ENCODE results near the gene CDK5.

CDK5 gene

DNA sequence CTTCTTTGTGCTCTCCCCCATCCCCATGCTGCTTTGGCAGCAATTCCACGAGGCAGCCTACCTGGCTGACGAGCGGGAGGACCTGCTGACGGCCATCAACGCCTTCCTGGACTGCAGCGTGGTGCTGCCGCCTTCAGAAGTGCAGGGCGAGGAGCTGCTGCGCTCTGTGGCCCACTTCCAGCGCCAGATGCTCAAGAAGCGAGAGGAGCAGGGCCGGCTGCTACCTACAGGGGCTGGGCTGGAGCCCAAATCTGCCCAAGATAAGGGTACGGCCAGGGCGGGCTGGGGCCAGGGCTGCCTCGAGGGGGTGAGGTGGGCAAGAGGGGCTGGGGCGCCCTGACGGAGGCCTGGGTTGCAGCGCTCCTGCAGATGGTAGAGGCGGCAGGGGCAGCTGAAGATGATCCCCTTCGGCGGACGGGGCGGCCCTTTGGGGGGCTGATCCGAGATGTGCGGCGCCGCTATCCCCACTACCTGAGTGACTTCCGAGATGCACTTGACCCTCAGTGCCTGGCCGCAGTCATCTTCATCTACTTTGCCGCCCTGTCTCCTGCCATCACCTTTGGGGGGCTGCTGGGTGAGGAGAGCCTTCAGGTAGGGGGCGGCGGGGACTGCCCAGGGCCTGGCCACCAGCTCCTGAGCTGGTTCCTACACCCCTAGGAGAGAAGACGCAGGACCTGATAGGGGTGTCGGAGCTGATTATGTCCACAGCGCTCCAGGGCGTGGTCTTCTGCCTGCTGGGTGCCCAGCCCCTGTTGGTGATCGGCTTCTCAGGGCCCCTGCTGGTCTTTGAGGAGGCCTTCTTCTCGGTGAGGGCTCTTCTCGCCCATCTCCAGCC lies 13.6 kb upstream of the CDK5 start:
- DNase-seq, result no peak

- no peak for DNase-seq
Observed at GRCh38 chr7:151070574-151070960, 12.9 kb upstream of the CDK5 start.

DNA sequence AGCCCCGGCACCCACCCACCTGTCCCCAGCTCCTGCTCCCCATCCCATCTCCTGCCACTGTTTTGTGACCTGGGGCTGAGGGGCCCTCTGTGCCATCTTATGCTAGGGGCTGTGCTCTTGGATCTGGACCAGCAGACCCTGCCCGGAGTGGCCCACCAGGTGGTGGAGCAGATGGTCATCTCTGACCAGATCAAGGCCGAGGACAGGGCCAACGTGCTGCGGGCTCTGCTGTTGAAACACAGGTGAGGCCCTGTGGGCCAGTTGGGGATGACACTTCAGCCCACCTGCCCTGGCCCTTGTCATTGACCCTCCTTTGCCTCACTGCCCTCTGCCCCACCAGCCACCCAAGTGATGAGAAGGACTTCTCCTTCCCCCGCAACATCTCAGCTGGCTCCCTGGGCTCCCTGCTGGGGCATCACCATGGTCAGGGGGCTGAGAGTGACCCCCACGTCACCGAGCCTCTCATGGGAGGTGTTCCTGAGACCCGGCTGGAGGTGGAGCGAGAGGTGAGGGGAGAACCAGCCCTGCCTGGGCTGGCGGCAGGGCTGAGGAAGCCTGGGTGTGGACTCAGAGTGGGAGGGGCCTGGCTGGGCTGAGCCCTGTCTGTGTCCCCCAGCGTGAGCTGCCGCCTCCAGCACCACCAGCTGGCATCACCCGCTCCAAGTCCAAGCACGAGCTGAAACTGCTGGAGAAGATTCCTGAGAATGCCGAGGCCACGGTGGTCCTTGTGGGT lies 12.3 kb upstream of the CDK5 start:
- no peak for DNase-seq

DNA sequence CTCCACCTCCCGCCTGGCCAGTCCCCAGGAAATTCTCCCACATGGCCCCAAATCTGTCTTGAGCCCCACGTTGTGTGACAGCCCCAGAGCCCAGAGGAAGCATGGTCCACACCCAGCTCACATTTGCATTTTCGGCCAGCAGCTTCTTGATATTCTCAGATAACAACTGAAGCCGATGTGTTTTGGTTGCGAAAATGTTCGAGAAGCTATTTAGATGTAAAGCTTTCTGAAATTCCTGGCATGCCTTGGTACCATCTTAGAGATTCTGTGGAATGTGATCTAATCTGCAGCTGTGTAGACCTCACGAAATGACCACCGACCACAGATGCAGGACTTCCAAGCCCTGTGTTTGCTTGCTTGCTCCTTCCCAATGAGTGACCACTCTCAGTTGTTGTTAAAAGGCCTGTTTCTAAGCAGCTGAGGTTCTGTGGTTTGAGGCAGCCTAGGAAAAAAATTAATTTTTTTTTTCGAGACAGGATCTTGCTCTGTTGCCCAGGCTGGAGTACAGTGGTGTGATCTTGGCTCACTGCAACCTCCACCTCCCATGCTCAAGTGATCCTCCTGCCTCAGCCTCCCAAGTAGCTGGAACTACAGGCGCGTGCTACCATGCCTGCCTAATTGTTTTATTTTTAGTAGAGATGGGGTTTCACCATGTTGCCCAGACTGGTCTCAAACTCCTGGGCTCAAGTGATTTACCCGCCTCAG lies 10.5 kb upstream of the CDK5 start:
- DNase-seq, result peak; percentile 47

- DNase-seq, result no peak
Observed at GRCh38 chr7:151066273-151066974, 8.7 kb upstream of the CDK5 start.

- DNase-seq, result no peak
Observed at GRCh38 chr7:151065516-151065915, 7.8 kb upstream of the CDK5 start.

GRCh38 chr7:151064993-151065392 lies 7.3 kb upstream of the CDK5 start:
- no peak for DNase-seq

- DNase-seq, result no peak
Observed at GRCh38 chr7:151064454-151064853, 6.8 kb upstream of the CDK5 start.

GRCh38 chr7:151063212-151063561 lies 5.5 kb upstream of the CDK5 start:
- DNase-seq, result no peak

DNA sequence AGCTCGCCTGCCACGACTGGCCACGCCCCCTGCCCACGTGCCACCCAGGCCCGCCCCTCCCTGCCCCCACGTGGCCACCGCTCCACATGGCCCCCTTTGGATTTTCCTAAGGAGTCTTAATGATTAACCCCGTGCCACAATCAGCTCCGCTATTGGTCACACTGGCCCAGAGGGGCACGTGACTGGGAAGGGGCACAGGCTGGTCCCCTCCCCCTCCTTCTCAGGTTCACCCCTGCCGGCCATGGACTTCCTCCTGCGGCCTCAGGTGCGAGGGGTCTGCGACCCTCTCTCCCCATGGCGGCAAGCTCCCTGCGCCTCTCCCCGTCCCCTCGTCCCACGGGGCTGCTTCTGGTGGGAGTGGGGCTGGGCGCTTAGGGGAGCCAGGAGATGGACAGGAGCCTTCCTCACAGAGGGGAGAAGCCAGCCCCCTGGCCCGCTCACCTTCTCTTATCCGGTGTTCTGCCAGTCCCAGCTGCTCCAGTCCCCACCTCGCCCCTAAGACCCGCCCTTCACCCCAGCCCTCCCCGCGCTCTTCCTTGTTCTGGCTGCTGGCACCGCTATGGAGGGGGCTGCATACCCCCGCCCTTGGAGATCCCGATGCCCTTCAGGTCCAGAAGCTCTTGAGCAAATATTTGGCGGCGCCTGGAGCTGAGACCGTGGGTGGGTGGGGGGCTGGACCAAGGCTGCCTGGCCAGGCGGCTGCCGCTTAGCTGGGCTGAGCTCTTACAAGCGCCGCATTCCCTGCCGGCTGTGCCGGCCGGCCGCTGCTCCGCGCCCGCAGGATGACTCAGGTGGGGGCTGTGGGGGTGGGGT lies 4.9 kb upstream of the CDK5 start:
- DNase-seq, result peak; percentile 61

DNA sequence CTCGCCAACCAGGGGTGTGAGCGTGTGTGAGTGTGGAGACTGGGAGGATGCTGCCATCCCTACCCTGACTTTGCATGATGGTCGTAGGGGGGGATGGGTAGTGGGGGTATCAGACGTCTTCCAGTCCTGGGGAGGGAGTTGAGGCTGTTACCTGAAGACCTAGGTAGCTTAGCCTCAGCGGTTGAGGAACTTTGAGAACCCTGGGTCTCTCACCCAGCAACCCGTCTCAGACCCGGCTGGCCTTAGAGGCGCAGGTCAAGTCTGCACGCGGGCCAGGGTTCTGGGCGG lies 4.4 kb upstream of the CDK5 start:
- DNase-seq, result no peak

DNA sequence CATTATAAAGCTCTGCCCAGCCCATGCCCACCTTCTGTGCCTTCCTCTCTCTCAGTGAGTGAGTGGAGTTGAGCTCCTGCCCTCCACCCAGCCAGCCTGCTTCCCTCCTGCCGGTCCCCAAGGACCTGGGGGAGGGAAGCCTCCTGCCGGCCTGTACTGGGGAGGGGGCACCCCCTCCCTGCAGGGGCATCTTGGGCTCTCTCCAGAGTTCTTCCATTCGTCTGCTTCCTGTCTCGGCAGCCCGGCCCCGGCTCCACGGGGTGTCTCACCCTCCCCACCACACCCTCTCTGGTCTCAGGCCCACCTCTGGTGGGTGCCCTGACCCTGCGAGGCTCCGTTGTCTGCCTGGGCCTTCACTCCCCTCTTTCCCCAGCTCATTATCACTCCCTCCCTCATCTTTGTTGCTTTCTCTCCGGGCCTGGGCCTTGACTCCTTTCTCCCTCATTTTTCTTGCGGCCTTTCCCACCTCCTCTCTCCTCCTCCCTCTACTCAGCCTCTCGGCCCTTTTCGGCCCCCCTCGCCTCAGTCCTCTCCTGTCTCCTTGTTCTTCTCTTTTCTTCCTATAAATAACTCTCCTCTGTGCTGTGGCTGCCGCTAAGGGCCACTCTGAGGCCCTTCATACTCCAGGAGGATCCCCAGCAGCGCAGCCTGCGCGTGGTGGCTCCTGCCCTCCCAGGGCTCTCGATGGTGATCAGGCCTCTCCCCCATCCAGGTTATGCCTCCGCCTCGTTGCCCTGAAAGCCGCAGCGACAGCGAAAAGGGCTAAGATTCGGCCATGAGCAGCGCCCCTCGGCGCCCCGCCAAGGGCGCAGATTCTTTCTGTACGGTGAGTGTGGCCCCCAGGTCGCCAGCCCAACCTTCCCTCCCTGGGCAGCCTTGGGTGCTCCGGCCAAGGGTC lies 3.8 kb upstream of the CDK5 start:
- peak; percentile 35 for DNase-seq

- no peak for DNase-seq
Observed at GRCh38 chr7:151060416-151061212, 2.9 kb upstream of the CDK5 start.

DNA sequence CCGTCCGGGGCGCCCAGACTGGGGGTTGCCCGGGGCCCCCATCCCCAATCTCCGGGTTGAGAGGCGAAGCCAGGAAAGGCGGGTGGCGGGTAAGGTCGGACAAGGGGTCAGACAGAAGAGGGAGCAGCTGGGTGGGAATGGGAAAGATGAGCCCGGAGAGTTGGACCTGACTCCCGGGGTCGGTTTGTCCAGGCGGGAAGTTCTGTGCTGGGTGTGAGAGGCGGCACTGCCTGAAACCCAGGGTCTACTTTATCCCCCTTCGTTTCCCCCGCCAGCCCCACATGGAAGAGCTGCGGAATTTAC lies 2.4 kb upstream of the CDK5 start:
- DNase-seq, result no peak

GRCh38 chr7:151059367-151060112 lies 1.8 kb upstream of the CDK5 start, which contains the start of gene SLC4A2:
Gene SLC4A2, plus strand, starts transcription at chr7:151059589. Its CDS starts 2,399 bp downstream, at chr7:151061988.
- DNase-seq, result peak; percentile 68

DNA sequence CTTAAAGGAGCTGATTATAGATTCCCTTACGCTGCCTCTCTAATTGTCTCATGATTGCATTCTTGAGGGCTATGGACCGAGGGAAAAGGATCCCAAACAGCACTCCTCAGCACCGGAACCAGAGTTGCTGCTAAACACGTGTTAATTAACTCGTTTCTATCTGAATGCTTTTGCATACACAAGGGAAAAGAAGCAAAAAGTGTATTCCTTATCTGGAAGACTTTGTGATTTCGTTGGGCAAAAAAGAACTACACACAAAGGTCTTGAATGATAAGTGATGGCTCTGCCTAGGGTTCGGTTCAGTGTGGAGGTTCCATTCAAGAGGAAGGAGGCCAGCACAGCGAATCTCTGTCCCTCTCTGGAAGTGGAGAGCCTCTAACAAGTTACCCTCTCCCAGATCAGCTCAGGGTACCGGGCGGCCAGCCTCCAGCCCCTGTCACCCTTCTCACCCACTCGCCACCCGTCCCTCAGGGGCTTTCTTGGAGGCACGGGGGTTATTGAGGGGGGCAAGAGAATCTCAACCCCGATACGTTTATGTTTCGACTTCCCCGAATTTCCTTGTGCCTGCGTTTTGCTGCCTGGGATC lies 1.2 kb upstream of the CDK5 start:
- DNase-seq, result no peak

- DNase-seq, result peak; percentile 100
Observed at GRCh38 chr7:151057989-151058780, 488 bp upstream of the CDK5 start.

- no peak for DNase-seq
Observed at GRCh38 chr7:151056666-151057505, 811 bp downstream of the CDK5 start.

Measured in fibroblast of upper back skin (primary cell).